Measurements from ENCODE around the gene ARF6.
"Not testable (repeated sequence)": the region's sequence is repeated elsewhere in the genome, so short reads cannot be mapped to it uniquely, and the experiment has no call there.

ARF6 gene

GRCh38 chr14:49882826-49883694, 9.8 kb upstream of the ARF6 start:
- Histone ChIP-seq H3K9me3 (ENCODE audit: low read length) (no peaks in the 10 kb centered on the region), H3K4me1 (ENCODE audit: insufficient read depth, low read length) (peaks cover 13% of the 10 kb centered on the region), H3K4me3 (ENCODE audit: low read length) (no peak overlapping the region), H3K36me3 (ENCODE audit: insufficient read depth, low read length) (no peaks in the 10 kb centered on the region), H3K27me3 (ENCODE audit: insufficient read depth, low read length) (no peaks in the 10 kb centered on the region), H2AFZ (ENCODE audit: low read depth, low read length) (no peak overlapping the region)

GRCh38 chr14:49886523-49886922, 6.4 kb upstream of the ARF6 start:
- peaks cover 7% of the 10 kb centered on the region for H3K4me1 ChIP-seq (ENCODE audit: insufficient read depth, low read length)
- no peak overlapping the region for H3K4me3 ChIP-seq (ENCODE audit: low read length)
- no peaks in the 10 kb centered on the region for H3K9me3 ChIP-seq (ENCODE audit: low read length)
- no peak overlapping the region for H2AFZ ChIP-seq (ENCODE audit: low read depth, low read length)
- H3K27me3 ChIP-seq (ENCODE audit: insufficient read depth, low read length), result no peaks in the 10 kb centered on the region
- no peaks in the 10 kb centered on the region for H3K36me3 ChIP-seq (ENCODE audit: insufficient read depth, low read length)

- H2AFZ ChIP-seq (ENCODE audit: low read depth, low read length), result no peak overlapping the region
- H3K4me3 ChIP-seq (ENCODE audit: low read length), result no peak overlapping the region
- H3K9me3 ChIP-seq (ENCODE audit: low read length), result no peaks in the 10 kb centered on the region
- H3K4me1 ChIP-seq (ENCODE audit: insufficient read depth, low read length), result peaks cover 7% of the 10 kb centered on the region
- no peaks in the 10 kb centered on the region for H3K27me3 ChIP-seq (ENCODE audit: insufficient read depth, low read length)
- no peaks in the 10 kb centered on the region for H3K36me3 ChIP-seq (ENCODE audit: insufficient read depth, low read length)
These were observed 4.6 kb upstream of the ARF6 start for GRCh38 chr14:49888293-49888692.

GRCh38 chr14:49892301-49892635, 614 bp upstream of the ARF6 start:
- Histone ChIP-seq H2AFZ (ENCODE audit: low read depth, low read length) (peak overlapping the region; percentile 84), H3K4me1 (ENCODE audit: insufficient read depth, low read length) (peaks cover 27% of the 10 kb centered on the region), H3K9me3 (ENCODE audit: low read length) (no peaks in the 10 kb centered on the region), H3K27me3 (ENCODE audit: insufficient read depth, low read length) (no peaks in the 10 kb centered on the region), H3K36me3 (ENCODE audit: insufficient read depth, low read length) (peaks cover 20% of the 10 kb centered on the region), H3K4me3 (ENCODE audit: low read length) (peak overlapping the region; percentile 73)

- peak overlapping the region; percentile 84 for H2AFZ ChIP-seq (ENCODE audit: low read depth, low read length)
- H3K27me3 ChIP-seq (ENCODE audit: insufficient read depth, low read length), result no peaks in the 10 kb centered on the region
- peaks cover 32% of the 10 kb centered on the region for H3K4me1 ChIP-seq (ENCODE audit: insufficient read depth, low read length)
- peak overlapping the region; percentile 73 for H3K4me3 ChIP-seq (ENCODE audit: low read length)
- peaks cover 20% of the 10 kb centered on the region for H3K36me3 ChIP-seq (ENCODE audit: insufficient read depth, low read length)
- no peaks in the 10 kb centered on the region for H3K9me3 ChIP-seq (ENCODE audit: low read length)
These were observed 679 bp downstream of the ARF6 start for GRCh38 chr14:49893309-49894213.

GRCh38 chr14:49894214-49895107, 1.6 kb downstream of the ARF6 start:
- H3K9me3 ChIP-seq (ENCODE audit: low read length); H3K27me3 ChIP-seq (ENCODE audit: insufficient read depth, low read length); H2AFZ ChIP-seq (ENCODE audit: low read depth, low read length): not testable (repeated sequence)
- Histone ChIP-seq H3K4me1 (ENCODE audit: insufficient read depth, low read length) (peaks cover 32% of the 10 kb centered on the region), H3K36me3 (ENCODE audit: insufficient read depth, low read length) (peaks cover 20% of the 10 kb centered on the region), H3K4me3 (ENCODE audit: low read length) (peak overlapping the region; percentile 73)

- no peaks in the 10 kb centered on the region for H3K9me3 ChIP-seq (ENCODE audit: low read length)
- H3K4me3 ChIP-seq (ENCODE audit: low read length), result peak overlapping the region; percentile 73
These were observed 2.6 kb downstream of the ARF6 start for GRCh38 chr14:49895480-49895879.

GRCh38 chr14:49896272-49896671, 3.4 kb downstream of the ARF6 start:
- Histone ChIP-seq H3K4me1 (ENCODE audit: insufficient read depth, low read length) (peaks cover 32% of the 10 kb centered on the region), H3K36me3 (ENCODE audit: insufficient read depth, low read length) (peaks cover 20% of the 10 kb centered on the region), H3K4me3 (ENCODE audit: low read length) (peak overlapping the region; percentile 73)
- not testable (repeated sequence) for H3K9me3 ChIP-seq (ENCODE audit: low read length); H3K27me3 ChIP-seq (ENCODE audit: insufficient read depth, low read length); H2AFZ ChIP-seq (ENCODE audit: low read depth, low read length)

More at GRCh38 chr14:49895480-49895879, 2.6 kb downstream of the ARF6 start:
- Histone ChIP-seq H3K36me3 (ENCODE audit: insufficient read depth, low read length) (peaks cover 20% of the 10 kb centered on the region), H2AFZ (ENCODE audit: low read depth, low read length) (no peak overlapping the region), H3K4me1 (ENCODE audit: insufficient read depth, low read length) (peaks cover 32% of the 10 kb centered on the region), H3K27me3 (ENCODE audit: insufficient read depth, low read length) (no peaks in the 10 kb centered on the region)

- no peak overlapping the region for H3K4me3 ChIP-seq (ENCODE audit: low read length)
- H3K27me3 ChIP-seq (ENCODE audit: insufficient read depth, low read length), result no peaks in the 10 kb centered on the region
These were observed 4.1 kb downstream of the ARF6 start for GRCh38 chr14:49896966-49897365.

GRCh38 chr14:49897414-49897813, 4.5 kb downstream of the ARF6 start:
- peaks cover 32% of the 10 kb centered on the region for H3K4me1 ChIP-seq (ENCODE audit: insufficient read depth, low read length)
- no peaks in the 10 kb centered on the region for H3K27me3 ChIP-seq (ENCODE audit: insufficient read depth, low read length)
- H3K36me3 ChIP-seq (ENCODE audit: insufficient read depth, low read length), result peaks cover 20% of the 10 kb centered on the region
- H2AFZ ChIP-seq (ENCODE audit: low read depth, low read length), result no peak overlapping the region
- H3K9me3 ChIP-seq (ENCODE audit: low read length), result no peaks in the 10 kb centered on the region
- no peak overlapping the region for H3K4me3 ChIP-seq (ENCODE audit: low read length)

More at GRCh38 chr14:49896966-49897365, 4.1 kb downstream of the ARF6 start:
- Histone ChIP-seq H2AFZ (ENCODE audit: low read depth, low read length) (no peak overlapping the region), H3K9me3 (ENCODE audit: low read length) (no peaks in the 10 kb centered on the region), H3K4me1 (ENCODE audit: insufficient read depth, low read length) (peaks cover 32% of the 10 kb centered on the region), H3K36me3 (ENCODE audit: insufficient read depth, low read length) (peaks cover 20% of the 10 kb centered on the region)

- Histone ChIP-seq H3K36me3 (ENCODE audit: insufficient read depth, low read length) (peaks cover 20% of the 10 kb centered on the region), H3K4me1 (ENCODE audit: insufficient read depth, low read length) (peaks cover 32% of the 10 kb centered on the region), H2AFZ (ENCODE audit: low read depth, low read length) (no peak overlapping the region), H3K4me3 (ENCODE audit: low read length) (no peak overlapping the region), H3K9me3 (ENCODE audit: low read length) (no peaks in the 10 kb centered on the region), H3K27me3 (ENCODE audit: insufficient read depth, low read length) (no peaks in the 10 kb centered on the region)
These were observed 5.1 kb downstream of the ARF6 start for GRCh38 chr14:49897965-49898364.

- Histone ChIP-seq H3K4me3 (ENCODE audit: low read length) (no peak overlapping the region), H3K4me1 (ENCODE audit: insufficient read depth, low read length) (peaks cover 32% of the 10 kb centered on the region)
These were observed 5.6 kb downstream of the ARF6 start for GRCh38 chr14:49898485-49898884.

More at GRCh38 chr14:49898485-49898884, 5.6 kb downstream of the ARF6 start:
- H3K27me3 ChIP-seq (ENCODE audit: insufficient read depth, low read length), result no peaks in the 10 kb centered on the region
- H3K36me3 ChIP-seq (ENCODE audit: insufficient read depth, low read length), result peaks cover 20% of the 10 kb centered on the region
- H2AFZ ChIP-seq (ENCODE audit: low read depth, low read length), result no peak overlapping the region
- no peaks in the 10 kb centered on the region for H3K9me3 ChIP-seq (ENCODE audit: low read length)

Measured in neuron (in vitro differentiated cells).